ENCODE results near the gene GBF1.

GBF1 gene

GRCh38 chr10:102422545-102423129 lies 177.3 kb downstream of the GBF1 start:
- DNase-seq (ENCODE audit: low read depth): no peak

DNA sequence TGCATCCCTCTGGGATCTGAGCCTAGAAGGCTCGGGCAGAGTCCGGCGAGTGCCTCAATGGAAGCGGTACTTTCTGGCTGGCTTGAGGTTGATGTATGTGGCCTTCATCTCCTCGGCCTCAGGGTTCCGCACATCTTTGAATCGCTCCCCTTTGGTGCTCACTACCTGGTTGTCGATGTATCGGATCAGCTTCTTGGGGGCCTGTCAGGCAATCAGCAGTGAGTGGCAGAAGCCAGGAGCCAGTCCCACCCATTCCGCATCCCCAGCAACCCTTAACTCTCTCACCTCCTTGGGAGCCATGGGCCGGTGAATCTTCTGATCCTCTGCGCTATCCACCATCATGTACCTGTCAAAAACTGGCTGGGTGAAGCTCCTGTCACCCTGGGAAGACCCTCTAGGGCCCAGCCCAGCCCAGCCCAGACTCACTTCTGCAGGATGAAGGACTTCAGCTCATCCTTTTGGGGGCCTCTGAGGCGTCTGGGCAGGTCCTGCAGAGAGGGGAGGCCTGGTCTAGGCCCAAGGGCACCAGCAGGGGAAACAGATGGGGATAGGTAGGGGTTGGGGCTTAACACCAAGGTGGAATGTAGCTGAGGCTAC lies 178.1 kb downstream of the GBF1 start:
- DNase-seq (ENCODE audit: low read depth): no peak

DNA sequence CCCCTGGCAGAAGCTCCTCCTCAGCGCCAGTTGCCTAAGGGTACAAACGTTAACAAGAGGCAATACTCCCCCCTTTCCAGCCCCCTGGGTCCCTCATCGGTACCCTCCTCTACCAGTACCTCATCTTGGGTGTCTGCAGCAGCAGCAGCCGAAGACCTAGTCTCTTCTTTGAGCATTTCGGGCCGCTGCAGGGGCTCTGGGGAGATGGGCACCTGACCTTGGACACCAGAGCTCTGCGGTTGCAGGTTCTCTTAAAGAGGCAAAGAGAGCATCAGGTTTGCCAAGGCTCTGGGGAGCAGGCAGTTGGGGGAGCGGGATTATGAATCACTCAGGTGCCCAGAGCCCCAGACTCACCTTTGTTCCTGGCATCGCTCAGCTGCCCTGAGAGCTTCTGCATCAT lies 178.8 kb downstream of the GBF1 start:
- DNase-seq (ENCODE audit: low read depth): no peak

- DNase-seq (ENCODE audit: low read depth): no peak
These were observed 179.6 kb downstream of the GBF1 start for GRCh38 chr10:102424916-102425315.

DNA sequence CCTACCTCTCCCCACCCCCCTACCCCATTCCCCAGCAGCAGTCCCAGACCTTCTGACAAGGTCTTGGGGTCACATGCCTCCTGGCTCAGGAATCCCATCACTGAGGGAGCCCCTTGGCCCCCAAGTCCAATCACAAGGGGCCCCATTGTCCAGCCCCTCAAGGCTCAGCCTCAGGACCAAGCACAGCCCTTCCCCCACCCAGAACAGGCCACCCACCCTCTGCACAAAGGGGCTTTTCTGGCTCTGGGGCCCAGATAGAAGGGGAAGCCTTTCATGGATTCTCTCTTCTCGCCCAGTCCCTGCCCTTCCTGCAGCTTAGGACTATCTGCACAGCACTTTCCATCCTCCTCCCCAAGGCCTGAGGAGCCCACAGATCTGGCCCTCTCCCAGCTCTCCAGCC lies 180.1 kb downstream of the GBF1 start:
- DNase-seq (ENCODE audit: low read depth): no peak

DNA sequence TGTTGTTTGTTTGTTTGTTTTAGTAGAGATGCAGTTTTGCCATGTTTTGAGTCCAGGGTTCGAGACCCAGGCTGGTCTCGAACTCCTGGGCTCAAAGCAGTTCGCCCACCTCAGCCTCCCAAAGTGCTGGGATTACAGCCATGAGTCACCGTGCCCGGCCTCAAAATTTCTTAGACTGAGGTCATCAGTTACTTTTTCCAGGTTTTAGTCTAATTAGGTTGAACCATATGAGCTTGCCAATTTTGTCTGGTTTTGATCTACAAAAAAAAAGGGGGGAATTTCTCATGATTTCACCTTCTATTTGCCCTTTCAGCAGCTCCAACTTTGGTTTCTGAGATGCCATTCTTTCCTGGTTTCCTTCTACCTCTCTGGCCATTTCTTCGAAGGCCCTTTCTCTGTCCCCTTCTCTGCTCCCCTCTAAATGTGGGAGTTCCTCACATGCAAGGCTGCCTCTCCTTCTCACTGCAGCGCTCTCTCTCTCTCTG lies 181.5 kb downstream of the GBF1 start:
- DNase-seq (ENCODE audit: low read depth): no peak

- DNase-seq (ENCODE audit: low read depth): no peak
These were observed 184.1 kb downstream of the GBF1 start for GRCh38 chr10:102429468-102429867.

GRCh38 chr10:102431452-102432124 lies 186.3 kb downstream of the GBF1 start:
- no peak for DNase-seq (ENCODE audit: low read depth)
